D721Med (cell line): Measurements from ENCODE around the gene LGALS3BP.

Experiments
- DNase-seq: peaks from one replicate; pipeline ENCODE4 v3.0.0; 2011; ENCODE audit warnings: low spot score; ENCODE audit not compliant: insufficient read length
- FAIRE-seq: peaks from 2 replicates; lab custom pipeline; 2011; peaks lifted over from hg19 to GRCh38; lab: Jason Lieb, UNC
- CTCF ChIP-seq: IDR thresholded peaks from 2 replicates; pipeline ENCODE4 v1.5.1; 2012; ENCODE audit warnings: mild to moderate bottlenecking, control low read depth; ENCODE audit not compliant: insufficient read depth; ENCODE audit errors: missing control alignments

LGALS3BP gene

GRCh38 chr17:79000396-79001189 lies 20.9 kb upstream of the LGALS3BP start:
- DNase-seq (no peak), FAIRE-seq (no peak)
- no peak for TF ChIP-seq CTCF

- FAIRE-seq, result no peak
- no peak for DNase-seq
- TF ChIP-seq CTCF, result no peak
Measured at GRCh38 chr17:78999947-79000395, 20.2 kb upstream of the LGALS3BP start.

- no peak for TF ChIP-seq CTCF
- DNase-seq (no peak), FAIRE-seq (no peak)
Measured at GRCh38 chr17:78999056-78999768, 19.5 kb upstream of the LGALS3BP start.

- TF ChIP-seq CTCF, result no peak
- FAIRE-seq, result no peak
Measured at GRCh38 chr17:78998311-78999055, 18.8 kb upstream of the LGALS3BP start.

GRCh38 chr17:78997881-78998280 lies 18.2 kb upstream of the LGALS3BP start:
- TF ChIP-seq CTCF, result no peak
- DNase-seq (no peak), FAIRE-seq (no peak)

More at GRCh38 chr17:78998311-78999055, 18.8 kb upstream of the LGALS3BP start:
- no peak for DNase-seq

- FAIRE-seq (no peak), DNase-seq (no peak)
- no peak for TF ChIP-seq CTCF
Measured at GRCh38 chr17:78997231-78997741, 17.6 kb upstream of the LGALS3BP start.
